GM12878 (cell line): ENCODE results near the gene MCM3. TPM values are rescaled to one million over a fixed set of nuclear protein-coding genes. Genes with fewer than 3 reads are reported as not detected.

Source experiments
- ATF7 ChIP-seq: fragments of 450-650 bp; IDR thresholded peaks from 2 replicates; pipeline ENCODE4 v1.6.1; 2016; ENCODE audit warnings: low read depth, mild to moderate bottlenecking
- ESRRA ChIP-seq: IDR thresholded peaks from 2 replicates; pipeline ENCODE4 v1.6.1; 2012; ENCODE audit warnings: mild to moderate bottlenecking, low read length, improper control_type of control experiment
- ETV6 ChIP-seq, 2 experiments: fragments of 450-650 bp in 1 of 2; IDR thresholded peaks in 1 of 2; conservative IDR thresholded peaks in 1 of 2; 2 replicates each; pipeline ENCODE4 v1.6.1; 2014; ENCODE audit warnings: antibody characterized with exemption in 1 of 2, borderline replicate concordance in 1 of 2, low read depth in 1 of 2, mild to moderate bottlenecking in 1 of 2, moderate library complexity in 1 of 2
- FOXM1 ChIP-seq: IDR thresholded peaks from 2 replicates; pipeline ENCODE4 v1.6.1; 2012; ENCODE audit warnings: low read depth, mild to moderate bottlenecking, inconsistent platforms, low read length, moderate library complexity
- GATAD2B ChIP-seq: fragments of 450-650 bp; conservative IDR thresholded peaks from 2 replicates; pipeline ENCODE4 v1.6.1; 2017; ENCODE audit warnings: low read depth, mild to moderate bottlenecking, moderate library complexity
- NR2C2 ChIP-seq: IDR thresholded peaks from 2 replicates; pipeline ENCODE4 v1.6.1; 2011; ENCODE audit warnings: borderline replicate concordance, low read depth; ENCODE audit not compliant: control insufficient read depth, insufficient read length
- NR2F1 ChIP-seq: fragments of 450-650 bp; conservative IDR thresholded peaks from 2 replicates; pipeline ENCODE4 v1.6.1; 2017; ENCODE audit warnings: mild to moderate bottlenecking
- SMAD1 ChIP-seq: fragments of 450-650 bp; IDR thresholded peaks from 2 replicates; pipeline ENCODE4 v1.6.1; 2018; ENCODE audit warnings: mild to moderate bottlenecking, low read depth; ENCODE audit not compliant: partially characterized antibody
- SMARCA5 ChIP-seq: fragments of 450-650 bp; IDR thresholded peaks from 2 replicates; pipeline ENCODE4 v1.6.1; 2017; ENCODE audit warnings: mild to moderate bottlenecking
- SPI1 ChIP-seq: IDR thresholded peaks from 2 replicates; pipeline ENCODE4 v1.6.1; 2011; ENCODE audit warnings: low read depth, mild to moderate bottlenecking, low read length, moderate library complexity, borderline replicate concordance; ENCODE audit not compliant: insufficient read depth
- ZNF687 ChIP-seq: fragments of 450-650 bp; IDR thresholded peaks from 2 replicates; pipeline ENCODE4 v1.6.1; 2017; ENCODE audit warnings: mild to moderate bottlenecking, moderate library complexity
- polyA plus RNA-seq, 11 experiments: library from polyadenylated mRNA; depleted of rRNA in 4 of 11; unstranded in 6 of 11; stranded (reverse) in 5 of 11; fragments of >200 nt; fragmentation: Nextera tagmentation in 4 of 11; fragmentation: Illumina TruSeq in 1 of 11; extraction: Ambion mirVana in 4 of 11; extraction: Trizol in 1 of 11; gene quantifications; 1 replicate in 1 of 11; 2 replicates in 10 of 11; pipeline versions ENCODE4 v1.2.1 to v1.2.3, GENCODE V29; 2011 to 2016; ENCODE audit warnings: inconsistent platforms in 2 of 11, missing spikeins in 2 of 11, low read depth in 1 of 11
- total RNA-seq, 4 experiments: library from RNA; depleted of rRNA in 3 of 4; stranded (reverse); fragments of >200 nt in 3 of 4; fragmentation: Illumina TruSeq in 1 of 4; extraction: Trizol in 1 of 4; gene quantifications; 2 replicates each; pipeline versions ENCODE4 v1.2.1 to v1.2.3, GENCODE V29; 2013 to 2021

The MCM3 gene
- total and polyA plus RNA-seq, 10 of the 15 experiments (the other 5 are each of a cell fraction or from before 2014, with no cell fraction given): 74.1 to 265 (median 214) TPM

- TF ChIP-seq ESRRA (no peak), SPI1 (no peak), SMAD1 (no peak), ZNF687 (no peak), ATF7 (no peak), NR2C2 (no peak), SMARCA5 (0 out of 2 replicates have a peak, but pooled peaks have one; percentile 36), GATAD2B (no peak), FOXM1 (peak; percentile 40; the same call in 1 of the 2 replicates), ETV6 (conservative IDR thresholded peaks at IDR 0.05 in 1 of 2, IDR thresholded peaks at IDR 0.05 in 1 of 2; ENCODE audit: borderline replicate concordance in 1 of 2, low read depth in 1 of 2) (no peak), NR2F1 (0 out of 2 replicates have a peak, but pooled peaks have one; percentile 57)
These were observed 20.6 kb downstream of the MCM3 start (continued) for GRCh38 chr6:52263709-52264540.
